K562 (cell line): Measurements from ENCODE around the gene MBOAT7. TPM values are rescaled to one million over a fixed set of nuclear protein-coding genes. Genes with fewer than 3 reads are reported as not detected.

ENCODE experiments used
- AFF4 ChIP-seq: sonication (generic); formaldehyde crosslinking; IDR thresholded peaks from 2 replicates; pipeline ENCODE4 v1.8.0; 2023; ENCODE audit warnings: mild to moderate bottlenecking, missing genetic modification reagents
- CREB3 ChIP-seq: fragments of 450-650 bp; conservative IDR thresholded peaks from 2 replicates; pipeline ENCODE4 v1.6.1; 2016; ENCODE audit warnings: missing genetic modification characterization, low read depth, mild to moderate bottlenecking, missing compliant biosample characterization, moderate library complexity
- CREBBP ChIP-seq: IDR thresholded peaks from one replicate; pipeline ENCODE4 v1.6.1; 2012; ENCODE audit warnings: low read depth, mild to moderate bottlenecking, control low read depth, inconsistent platforms, low read length
- ELF1 ChIP-seq: fragments of 200-800 bp; sonication (Bioruptor generic); IDR thresholded peaks from 2 replicates; pipeline ENCODE4 v1.6.1; 2016; ENCODE audit warnings: missing genetic modification characterization, missing compliant biosample characterization
- FOXK1 ChIP-seq: sonication (generic); formaldehyde crosslinking; IDR thresholded peaks from 2 replicates; pipeline ENCODE4 v1.8.0; 2022; ENCODE audit warnings: missing genetic modification reagents, mild to moderate bottlenecking, borderline replicate concordance
- GTF2B ChIP-seq: IDR thresholded peaks from 2 replicates; pipeline ENCODE4 v1.6.1; 2011; ENCODE audit not compliant: insufficient read length; ENCODE audit errors: extremely low read depth
- HSF4 ChIP-seq: fragments of 250-450 bp; sonication (Bioruptor Pico); IDR thresholded peaks from 2 replicates; pipeline ENCODE4 v2.1.2; 2022; ENCODE audit warnings: mild to moderate bottlenecking, moderate library complexity, borderline replicate concordance
- MBD2 ChIP-seq: sonication (generic); IDR thresholded peaks from 2 replicates; pipeline ENCODE4 v1.6.1; 2016; ENCODE audit warnings: low read depth, borderline replicate concordance
- MTA1 ChIP-seq: fragments of 450-650 bp; IDR thresholded peaks from 2 replicates; pipeline ENCODE4 v1.6.1; 2017; ENCODE audit warnings: borderline replicate concordance
- PHF8 ChIP-seq: fragments of 200-600 bp; sonication (generic); IDR thresholded peaks from 2 replicates; pipeline ENCODE4 v1.6.1; 2012; ENCODE audit warnings: mixed run types, mild to moderate bottlenecking, inconsistent platforms, low read length, moderate library complexity, borderline replicate concordance
- POLR2AphosphoS2 ChIP-seq: IDR thresholded peaks from 2 replicates; pipeline ENCODE4 v1.6.1; 2012; ENCODE audit warnings: low read length, improper control_type of control experiment
- SMC3 ChIP-seq: conservative IDR thresholded peaks from 2 replicates; pipeline ENCODE4 v1.6.1; 2011; ENCODE audit warnings: low read depth, low read length, improper control_type of control experiment; ENCODE audit not compliant: insufficient read depth
- USF2 ChIP-seq: sonication (generic); formaldehyde crosslinking; IDR thresholded peaks from 2 replicates; pipeline ENCODE4 v1.5.0; 2020; ENCODE audit warnings: missing genetic modification reagents
- ZFP91 ChIP-seq: sonication (generic); formaldehyde crosslinking; IDR thresholded peaks from 2 replicates; pipeline ENCODE4 v1.8.0; 2022; ENCODE audit warnings: mild to moderate bottlenecking, missing genetic modification reagents
- ZNF217 ChIP-seq: sonication (generic); formaldehyde crosslinking; IDR thresholded peaks from 2 replicates; pipeline ENCODE4 v1.8.0; 2022; ENCODE audit warnings: mild to moderate bottlenecking, missing genetic modification reagents
- ZNF263 ChIP-seq: sonication (generic); formaldehyde crosslinking; IDR thresholded peaks from 2 replicates; pipeline ENCODE4 v1.8.0; 2022; ENCODE audit warnings: mild to moderate bottlenecking, missing genetic modification reagents, borderline replicate concordance
- ZNF408 ChIP-seq: fragments of 250-450 bp; sonication (Bioruptor Pico); IDR thresholded peaks from 2 replicates; pipeline ENCODE4 v1.4.0; 2020; ENCODE audit warnings: low read depth, mild to moderate bottlenecking, moderate library complexity
- polyA plus RNA-seq, 8 experiments: library from polyadenylated mRNA; depleted of rRNA in 4 of 8; stranded (reverse) in 5 of 8; unstranded in 3 of 8; fragments of >200 nt; fragmentation: Nextera tagmentation in 2 of 8; fragmentation: Illumina TruSeq in 1 of 8; extraction: Ambion mirVana in 2 of 8; extraction: Trizol in 1 of 8; gene quantifications; 2 replicates each; pipeline versions ENCODE4 v1.2.1 to v1.2.3, GENCODE V29; 2011 to 2014; ENCODE audit warnings: inconsistent platforms in 1 of 8, missing spikeins in 1 of 8
- total RNA-seq, 7 experiments: library from RNA; depleted of rRNA in 6 of 7; stranded (reverse); fragments of >200 nt in 6 of 7; fragmentation: Illumina TruSeq in 2 of 7; extraction: Trizol in 2 of 7; gene quantifications; 2 replicates each; pipeline versions ENCODE4 v1.2.1 to v1.2.3, GENCODE V29; 2011 to 2021; ENCODE audit warnings: low replicate concordance in 1 of 7

Gene MBOAT7
- total and polyA plus RNA-seq, 9 of the 15 experiments (the other 6 are each of a cell fraction or from before 2014, with no cell fraction given), result 1.4 to 153 (median 56.1) TPM

GRCh38 chr19:54159352-54160181 is 29.8 kb downstream of the MBOAT7 start, which contains the start of gene LENG1 (continued):
- TF ChIP-seq SMC3 (no peak), PHF8 (peak; percentile 95), ZNF263 (CRISPR knock-in tag) (no peak; the same call in 1 of the 2 replicates), ZFP91 (CRISPR knock-in tag) (no peak), GTF2B (no peak), CREB3 (tag) (no peak; the same call in 1 of the 2 replicates), MTA1 (peak; percentile 47; the same call in 1 of the 2 replicates), MBD2 (peak; percentile 99), ELF1 (tag) (peak; percentile 85), CREBBP (no peak), USF2 (CRISPR knock-in tag) (no peak), POLR2AphosphoS2 (no peak), HSF4 (CRISPR knock-in tag) (no peak), FOXK1 (CRISPR knock-in tag) (peak; percentile 95), AFF4 (CRISPR knock-in tag) (no peak), ZNF217 (CRISPR knock-in tag) (no peak), ZNF408 (CRISPR knock-in tag) (no peak)
